Gastroesophageal sphincter (tissue), 4 donors: Measurements from ENCODE around the gene UCKL1. TPM values are rescaled to one million over a fixed set of nuclear protein-coding genes. Genes with fewer than 3 reads are reported as not detected.

ENCODE experiments used
- ATAC-seq: fragments of 150-250 bp; one replicate; pipeline ENCODE4 v1.9.1; 2016; ENCODE audit warnings: mild to moderate bottlenecking, moderate library complexity
- H3K27ac ChIP-seq, 4 donors: fragments of 200-600 bp; sonication (generic) in 3 of 4; 1 replicate in 3 of 4; 2 replicates in 1 of 4; pipeline ENCODE4 v1.5.1; 2016 to 2019
- H3K27me3 ChIP-seq: fragments of 200-600 bp; sonication (generic); one replicate; pipeline ENCODE4 v1.5.1; 2019
- H3K36me3 ChIP-seq, 2 donors: fragments of 200-600 bp; sonication (generic); one replicate each; pipeline ENCODE4 v1.5.1; 2019; ENCODE audit warnings: control low read depth in 1 of 2
- H3K4me1 ChIP-seq, 3 donors: fragments of 200-600 bp; sonication (generic); 1 replicate in 2 of 3; 2 replicates in 1 of 3; pipeline ENCODE4 v1.5.1; 2016 to 2019; ENCODE audit warnings: control low read depth in 2 of 3
- H3K4me3 ChIP-seq, 2 donors: fragments of 200-600 bp; sonication (generic); one replicate each; pipeline ENCODE4 v1.5.1; 2019; ENCODE audit warnings: mild to moderate bottlenecking in 1 of 2, moderate library complexity in 1 of 2
- H3K9me3 ChIP-seq, 3 donors: fragments of 200-600 bp; sonication (generic); one replicate each; pipeline ENCODE4 v1.5.1; 2017 to 2019; ENCODE audit warnings: control low read depth in 2 of 3
- EP300 ChIP-seq: sonication (generic); formaldehyde crosslinking; IDR thresholded peaks from one replicate; pipeline ENCODE4 v1.6.1; 2017; ENCODE audit warnings: antibody characterized with exemption, mild to moderate bottlenecking
- POLR2A ChIP-seq, 2 donors: fragments of 450-650 bp; IDR thresholded peaks; one replicate each; pipeline ENCODE4 v1.6.1; 2017; ENCODE audit warnings: antibody characterized with exemption in 2 of 2, mild to moderate bottlenecking in 2 of 2, moderate library complexity in 1 of 2
- POLR2AphosphoS5 ChIP-seq: sonication (generic); formaldehyde crosslinking; IDR thresholded peaks from one replicate; pipeline ENCODE4 v1.6.1; 2017; ENCODE audit warnings: antibody characterized with exemption
- WGBS, 2 donors: methylation state at CpG; one replicate each; pipeline ENCODE4 v1.1.5; 2018; ENCODE audit warnings: low coverage in 1 of 2; 5-methylcytosine and 5-hydroxymethylcytosine counted together
- total RNA-seq, 4 donors: library from RNA; depleted of rRNA; stranded (reverse); fragments of >200 nt; gene quantifications; one replicate each; pipeline ENCODE4 v1.1.0, GENCODE V29; 2016
- TF ChIP-seq, protein P1 (sequence below), 4 experiments: fragments of 200-600 bp in 2 of 4; fragments of 450-650 bp in 2 of 4; sonication (generic) in 1 of 4; IDR thresholded peaks; one replicate each; pipeline ENCODE4 v1.5.1; 2017 to 2019; ENCODE audit warnings: antibody characterized with exemption in 4 of 4, mild to moderate bottlenecking in 2 of 4, moderate library complexity in 2 of 4

UCKL1 gene
- total RNA-seq, 4 donors from 2014 or later, result 19.8 to 27.7 (median 22.6) TPM

- no peaks in the 10 kb centered on the region for H3K27me3 ChIP-seq
- no peak overlapping the region for H3K4me3 ChIP-seq
- H3K9me3 ChIP-seq, result no peaks in the 10 kb centered on the region
- H3K4me1 ChIP-seq, result peaks cover 0 to 12% (median 0%) of the 10 kb centered on the region in 3 donors
- TF ChIP-seq EP300 (no peak), POLR2AphosphoS5 (no peak), POLR2A (IDR thresholded peaks at IDR 0.05) (no peak)
- TF ChIP-seq, protein P1, sequence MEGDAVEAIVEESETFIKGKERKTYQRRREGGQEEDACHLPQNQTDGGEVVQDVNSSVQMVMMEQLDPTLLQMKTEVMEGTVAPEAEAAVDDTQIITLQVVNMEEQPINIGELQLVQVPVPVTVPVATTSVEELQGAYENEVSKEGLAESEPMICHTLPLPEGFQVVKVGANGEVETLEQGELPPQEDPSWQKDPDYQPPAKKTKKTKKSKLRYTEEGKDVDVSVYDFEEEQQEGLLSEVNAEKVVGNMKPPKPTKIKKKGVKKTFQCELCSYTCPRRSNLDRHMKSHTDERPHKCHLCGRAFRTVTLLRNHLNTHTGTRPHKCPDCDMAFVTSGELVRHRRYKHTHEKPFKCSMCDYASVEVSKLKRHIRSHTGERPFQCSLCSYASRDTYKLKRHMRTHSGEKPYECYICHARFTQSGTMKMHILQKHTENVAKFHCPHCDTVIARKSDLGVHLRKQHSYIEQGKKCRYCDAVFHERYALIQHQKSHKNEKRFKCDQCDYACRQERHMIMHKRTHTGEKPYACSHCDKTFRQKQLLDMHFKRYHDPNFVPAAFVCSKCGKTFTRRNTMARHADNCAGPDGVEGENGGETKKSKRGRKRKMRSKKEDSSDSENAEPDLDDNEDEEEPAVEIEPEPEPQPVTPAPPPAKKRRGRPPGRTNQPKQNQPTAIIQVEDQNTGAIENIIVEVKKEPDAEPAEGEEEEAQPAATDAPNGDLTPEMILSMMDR (IDR thresholded peaks at IDR 0.05), result no peak
- WGBS, 2 donors, result 81% methylated on average over 10 of the region's 12 CpGs; no CpG with 5 or more reads in 1 of the 2 donors
- ATAC-seq, result no peak
- H3K27ac ChIP-seq, result no peak overlapping the region
- peaks cover 2 to 100% of the 10 kb centered on the region in 2 donors for H3K36me3 ChIP-seq
Observed at GRCh38 chr20:64000906-64001305, 44.7 kb upstream of the UCKL1 start.

DNA sequence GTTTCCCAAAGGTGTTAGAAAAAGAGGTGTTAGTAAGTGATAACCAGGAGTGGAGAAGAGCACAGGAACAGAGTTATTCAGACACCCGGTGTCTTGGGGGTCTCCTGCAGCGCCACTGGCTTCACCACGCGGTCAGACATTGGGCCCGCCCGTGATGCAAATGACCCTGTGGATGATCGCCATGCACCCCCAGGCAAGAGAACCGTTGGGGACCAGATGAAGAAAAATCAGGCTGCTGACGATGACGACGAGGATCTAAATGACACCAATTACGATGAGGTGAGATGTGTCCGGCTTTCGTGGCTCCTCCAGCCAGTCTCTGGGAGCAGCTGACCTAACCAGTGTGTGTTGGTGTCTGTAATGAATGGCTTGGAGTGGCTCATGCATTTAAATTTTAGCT is 26.7 kb upstream of the UCKL1 start:
- no peak for ATAC-seq
- Histone ChIP-seq H3K27ac (no peak overlapping the region), H3K4me3 (no peak overlapping the region), H3K36me3 (peaks cover 0 to 54% of the 10 kb centered on the region in 2 donors), H3K4me1 (peaks cover 0 to 55% (median 40%) of the 10 kb centered on the region in 3 donors), H3K9me3 (no peaks in the 10 kb centered on the region), H3K27me3 (no peaks in the 10 kb centered on the region)
- TF ChIP-seq EP300 (no peak), POLR2A (IDR thresholded peaks at IDR 0.05) (no peak), POLR2AphosphoS5 (no peak)
- TF ChIP-seq, protein P1 (IDR thresholded peaks at IDR 0.05), result no peak
- WGBS, 2 donors, result 88 to 92% methylated on average over 8 to 14 of the region's 14 CpGs

DNA sequence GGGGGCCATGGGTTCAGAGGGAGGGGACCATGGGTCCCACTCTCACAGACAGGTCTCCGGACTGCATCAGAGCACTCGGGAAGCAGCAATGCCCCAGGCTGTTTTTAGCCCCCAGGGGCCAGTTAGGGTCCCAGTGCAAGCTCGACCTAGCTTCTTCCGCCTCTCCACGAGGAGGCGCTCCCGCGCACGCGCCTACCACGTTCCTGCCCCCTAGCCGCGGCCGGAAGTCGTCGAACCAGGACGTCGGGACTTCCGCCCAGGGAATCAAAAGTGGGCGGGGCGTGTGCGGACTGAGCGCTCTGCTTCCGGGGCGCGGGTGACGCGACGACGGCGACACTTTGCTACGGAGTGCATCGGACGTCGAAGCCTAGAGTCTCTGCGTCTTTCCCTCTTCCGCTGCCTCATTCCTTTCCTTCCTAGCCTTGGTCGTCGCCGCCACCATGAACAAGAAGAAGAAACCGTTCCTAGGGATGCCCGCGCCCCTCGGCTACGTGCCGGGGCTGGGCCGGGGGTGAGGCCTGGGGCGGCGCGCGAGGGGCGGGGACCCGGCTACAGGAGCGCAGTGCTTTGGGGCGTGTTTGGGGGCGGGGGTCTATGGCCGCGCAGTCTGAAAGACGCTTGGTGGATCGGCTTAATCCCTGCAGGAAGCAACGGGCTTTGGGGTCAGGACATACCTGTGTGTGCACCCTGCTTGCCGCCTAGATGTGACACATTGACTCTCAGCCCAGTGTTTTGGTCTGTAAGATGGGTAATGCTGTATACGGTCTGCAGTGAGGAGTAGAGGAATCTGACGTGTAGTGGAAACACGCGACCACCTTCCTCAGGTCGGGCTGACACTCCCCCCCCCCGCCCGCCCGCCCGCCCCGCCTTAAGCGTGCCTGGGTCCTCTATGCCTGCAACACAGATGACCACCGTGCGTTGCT is 24.9 kb upstream of the UCKL1 start, which contains the start of gene PRPF6:
Gene PRPF6, plus strand, starts transcription at position 327 of the 923 bp plus-strand sequence. Its CDS starts 114 bp downstream, at position 441.
- WGBS, 2 donors, result 1% methylated on average over 12 of the region's 75 CpGs; no CpG with 5 or more reads in 1 of the 2 donors
- TF ChIP-seq POLR2AphosphoS5, result peak; percentile 92
- TF ChIP-seq, protein P1 (IDR thresholded peaks at IDR 0.05), result peak in 3 of 4 experiments; percentile 78 to 93 (median 81)
- peak; percentile 74 to 75 for TF ChIP-seq POLR2A (IDR thresholded peaks at IDR 0.05)
- no peak for TF ChIP-seq EP300
- H3K4me3 ChIP-seq, result peak within 1 kb of the TSS; percentile 69 to 80
- H3K36me3 ChIP-seq, result peaks cover 0 to 36% of the 10 kb centered on the region in 2 donors
- ATAC-seq, result peak; percentile 94
- H3K27ac ChIP-seq, result peak within 1 kb of the TSS; percentile 62 to 88 (median 86)
- peaks cover 0 to 55% (median 40%) of the 10 kb centered on the region in 3 donors for H3K4me1 ChIP-seq
- no peaks in the 10 kb centered on the region for H3K27me3 ChIP-seq
- H3K9me3 ChIP-seq, result no peaks in the 10 kb centered on the region

DNA sequence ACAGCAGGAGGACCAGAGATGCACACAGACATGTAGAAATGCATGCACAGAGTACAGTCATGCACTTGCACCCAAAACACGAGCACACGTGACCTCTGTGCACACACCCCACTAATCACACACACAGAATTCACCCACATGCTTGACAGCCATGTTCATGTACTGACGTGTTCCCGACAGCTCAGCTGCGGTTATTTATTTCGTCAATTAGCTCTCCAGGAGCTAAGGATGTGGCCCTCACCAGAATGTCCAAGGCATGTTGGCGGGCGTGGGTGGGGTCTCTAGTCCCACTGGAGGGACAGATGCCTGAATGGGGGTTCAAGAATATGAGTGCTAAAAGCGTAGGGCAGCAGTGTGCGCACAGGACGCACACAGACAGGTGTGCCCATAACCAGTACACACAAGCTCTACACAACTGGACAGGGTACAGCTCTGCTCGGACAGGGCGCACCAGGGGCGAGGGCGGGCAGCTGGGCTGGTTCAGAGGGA is 24.1 kb upstream of the UCKL1 start:
- TF ChIP-seq EP300 (no peak), POLR2AphosphoS5 (no peak)
- TF ChIP-seq, protein P1 (IDR thresholded peaks at IDR 0.05), result no peak
- Histone ChIP-seq H3K4me3 (peak overlapping the region in 1 of 2 donors; percentile 69), H3K27ac (peak overlapping the region in 3 of 4 donors; percentile 84 to 88 (median 88)), H3K9me3 (no peaks in the 10 kb centered on the region), H3K27me3 (no peaks in the 10 kb centered on the region), H3K4me1 (peaks cover 0 to 55% (median 40%) of the 10 kb centered on the region in 3 donors), H3K36me3 (peaks cover 0 to 29% of the 10 kb centered on the region in 2 donors)
- ATAC-seq, result peak; percentile 23
- 20% methylated on average over 1 of the region's 15 CpGs; no CpG with 5 or more reads in 1 of the 2 donors for WGBS, 2 donors
